Loucy (cell line): ENCODE data around the gene APIP.

Experiments used
- H2AFZ ChIP-seq: fragments of 200-600 bp; sonication (generic); 2 replicates; pipeline ENCODE4 v1.6.0; 2016; ENCODE audit warnings: antibody characterized with exemption, mild to moderate bottlenecking, low read length, moderate library complexity
- H3F3A ChIP-seq: fragments of 200-600 bp; 2 replicates; pipeline ENCODE4 v1.6.0; 2016; ENCODE audit warnings: antibody characterized with exemption, low read depth, mild to moderate bottlenecking
- H3K27me3 ChIP-seq: fragments of 200-600 bp; sonication (generic); 2 replicates; pipeline ENCODE4 v1.6.1; 2014; ENCODE audit warnings: low read length, mild to moderate bottlenecking; ENCODE audit not compliant: insufficient read depth, poor library complexity, severe bottlenecking
- H3K36me3 ChIP-seq: fragments of 200-600 bp; sonication (generic); 2 replicates; pipeline ENCODE4 v1.6.1; 2016; ENCODE audit warnings: low read length; ENCODE audit not compliant: insufficient read depth
- H3K4me1 ChIP-seq: fragments of 200-600 bp; sonication (generic); 2 replicates; pipeline ENCODE4 v1.5.1; 2014; ENCODE audit warnings: low read length, mild to moderate bottlenecking; ENCODE audit not compliant: insufficient read depth, poor library complexity, severe bottlenecking
- H3K4me2 ChIP-seq: fragments of 200-600 bp; sonication (generic); 2 replicates; pipeline ENCODE4 v1.6.0; 2014; ENCODE audit warnings: antibody characterized with exemption, low read length, low read depth, mild to moderate bottlenecking; ENCODE audit not compliant: poor library complexity, severe bottlenecking
- H3K4me3 ChIP-seq: fragments of 200-600 bp; sonication (generic); 2 replicates; pipeline ENCODE4 v1.5.1; 2014; ENCODE audit warnings: low read length, mild to moderate bottlenecking, mixed read lengths; ENCODE audit not compliant: poor library complexity, severe bottlenecking
- H3K79me2 ChIP-seq: fragments of 200-600 bp; sonication (generic); 2 replicates; pipeline ENCODE4 v1.6.1; 2014; ENCODE audit warnings: low read length; ENCODE audit not compliant: insufficient read depth
- H3K9ac ChIP-seq: fragments of 200-600 bp; sonication (generic); 2 replicates; pipeline ENCODE4 v1.6.0; 2014; ENCODE audit warnings: mild to moderate bottlenecking, low read depth, low read length, moderate library complexity; ENCODE audit not compliant: poor library complexity, severe bottlenecking
- H3K9me2 ChIP-seq: fragments of 200-600 bp; sonication (generic); replicated peaks from 2 replicates; pipeline ENCODE4 v1.6.1; 2016; ENCODE audit warnings: low read depth, low read length, mixed read lengths
- H3K9me3 ChIP-seq: fragments of 200-600 bp; sonication (generic); 2 replicates; pipeline ENCODE4 v1.6.1; 2014; ENCODE audit warnings: mild to moderate bottlenecking, antibody characterized with exemption, low read length, low read depth; ENCODE audit not compliant: insufficient read depth
- H4K20me1 ChIP-seq: fragments of 200-600 bp; sonication (generic); 2 replicates; pipeline ENCODE4 v1.6.0; 2014; ENCODE audit warnings: antibody characterized with exemption, low read length, mild to moderate bottlenecking; ENCODE audit not compliant: insufficient read depth, poor library complexity, severe bottlenecking
- EZH2phosphoT487 ChIP-seq: fragments of 200-600 bp; IDR thresholded peaks from 2 replicates; pipeline ENCODE4 v1.6.1; 2018; ENCODE audit warnings: antibody characterized with exemption, mild to moderate bottlenecking, moderate library complexity, borderline replicate concordance
- TF ChIP-seq, protein P1 (sequence below): fragments of 200-600 bp; sonication (generic); conservative IDR thresholded peaks from 2 replicates; pipeline ENCODE4 v1.5.1; 2014; ENCODE audit warnings: mild to moderate bottlenecking, antibody characterized with exemption, low read length

Gene APIP

GRCh38 chr11:34886609-34887008, 29.6 kb downstream of the APIP start:
- Histone ChIP-seq H3K36me3 (peaks cover 9% of the 10 kb centered on the region; the same call in 1 of the 2 replicates), H2AFZ (no peak overlapping the region), H3K4me1 (no peaks in the 10 kb centered on the region), H3K4me2 (no peak overlapping the region), H3K9me2 (no peaks in the 10 kb centered on the region), H4K20me1 (no peaks in the 10 kb centered on the region), H3K9me3 (no peaks in the 10 kb centered on the region), H3K9ac (no peak overlapping the region), H3K79me2 (no peaks in the 10 kb centered on the region), H3K4me3 (no peak overlapping the region), H3F3A (no peaks in the 10 kb centered on the region), H3K27me3 (no peaks in the 10 kb centered on the region)
- TF ChIP-seq, protein P1, sequence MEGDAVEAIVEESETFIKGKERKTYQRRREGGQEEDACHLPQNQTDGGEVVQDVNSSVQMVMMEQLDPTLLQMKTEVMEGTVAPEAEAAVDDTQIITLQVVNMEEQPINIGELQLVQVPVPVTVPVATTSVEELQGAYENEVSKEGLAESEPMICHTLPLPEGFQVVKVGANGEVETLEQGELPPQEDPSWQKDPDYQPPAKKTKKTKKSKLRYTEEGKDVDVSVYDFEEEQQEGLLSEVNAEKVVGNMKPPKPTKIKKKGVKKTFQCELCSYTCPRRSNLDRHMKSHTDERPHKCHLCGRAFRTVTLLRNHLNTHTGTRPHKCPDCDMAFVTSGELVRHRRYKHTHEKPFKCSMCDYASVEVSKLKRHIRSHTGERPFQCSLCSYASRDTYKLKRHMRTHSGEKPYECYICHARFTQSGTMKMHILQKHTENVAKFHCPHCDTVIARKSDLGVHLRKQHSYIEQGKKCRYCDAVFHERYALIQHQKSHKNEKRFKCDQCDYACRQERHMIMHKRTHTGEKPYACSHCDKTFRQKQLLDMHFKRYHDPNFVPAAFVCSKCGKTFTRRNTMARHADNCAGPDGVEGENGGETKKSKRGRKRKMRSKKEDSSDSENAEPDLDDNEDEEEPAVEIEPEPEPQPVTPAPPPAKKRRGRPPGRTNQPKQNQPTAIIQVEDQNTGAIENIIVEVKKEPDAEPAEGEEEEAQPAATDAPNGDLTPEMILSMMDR = no peak
- TF ChIP-seq EZH2phosphoT487 = no peak

- Histone ChIP-seq H3F3A (no peaks in the 10 kb centered on the region), H3K27me3 (no peaks in the 10 kb centered on the region), H3K79me2 (no peaks in the 10 kb centered on the region), H4K20me1 (no peaks in the 10 kb centered on the region), H3K9me3 (no peaks in the 10 kb centered on the region), H3K4me3 (no peak overlapping the region), H3K9ac (no peak overlapping the region), H3K36me3 (peaks cover 12% of the 10 kb centered on the region; the same call in 1 of the 2 replicates), H3K9me2 (no peaks in the 10 kb centered on the region), H3K4me2 (no peak overlapping the region), H2AFZ (no peak overlapping the region), H3K4me1 (no peaks in the 10 kb centered on the region)
- no peak for TF ChIP-seq EZH2phosphoT487
- TF ChIP-seq, protein P1 = no peak
Measured at GRCh38 chr11:34881900-34882299, 34.3 kb downstream of the APIP start.

DNA sequence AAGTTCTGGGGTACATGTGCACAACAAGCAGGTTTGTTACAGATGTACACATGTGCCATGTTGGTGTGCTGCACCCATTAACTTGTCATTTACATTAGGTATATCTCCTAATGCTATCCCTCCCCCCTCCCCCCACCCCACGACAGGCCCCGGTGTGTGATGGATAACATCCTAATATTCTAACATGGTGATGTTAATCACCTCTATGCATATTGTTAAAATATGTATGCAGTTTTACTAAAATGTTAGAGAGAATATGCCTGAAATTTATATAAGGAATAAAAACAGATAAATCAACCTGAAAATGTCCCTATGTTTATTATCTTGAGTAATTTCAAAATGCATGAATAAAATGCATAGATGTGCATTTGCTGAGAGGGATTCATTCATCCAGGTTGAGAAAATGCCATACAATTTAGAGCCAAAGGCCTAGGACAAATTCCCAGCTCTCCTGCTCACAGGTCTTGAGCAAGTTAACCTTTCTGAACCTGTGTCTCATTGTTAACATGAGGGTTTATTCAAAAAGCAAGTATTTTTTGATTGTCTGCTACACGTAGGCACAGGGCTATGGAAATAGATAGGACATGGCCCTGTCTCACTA, 38.7 kb downstream of the APIP start:
- TF ChIP-seq, protein P1 = no peak
- TF ChIP-seq EZH2phosphoT487 = no peak
- H3F3A ChIP-seq = no peaks in the 10 kb centered on the region
- no peaks in the 10 kb centered on the region for H3K27me3 ChIP-seq
- H3K79me2 ChIP-seq = no peaks in the 10 kb centered on the region
- H2AFZ ChIP-seq = no peak overlapping the region
- H3K9me3 ChIP-seq = no peaks in the 10 kb centered on the region
- H3K9me2 ChIP-seq = no peaks in the 10 kb centered on the region
- peaks cover 8% of the 10 kb centered on the region; the same call in 1 of the 2 replicates for H3K36me3 ChIP-seq
- no peak overlapping the region for H3K9ac ChIP-seq
- H4K20me1 ChIP-seq = no peaks in the 10 kb centered on the region
- no peak overlapping the region for H3K4me2 ChIP-seq
- H3K4me1 ChIP-seq = no peaks in the 10 kb centered on the region
- H3K4me3 ChIP-seq = no peak overlapping the region
